Trophoblast cell (in vitro differentiated cells and primary cell): ENCODE measurements around the gene ADCY5.

Source experiments
- DNase-seq, 2 donors: peaks; one replicate each; pipeline ENCODE4 v3.0.0-alpha.2; 2016
- H2AFZ ChIP-seq: 2 replicates; pipeline ENCODE4 v1.6.1; 2013; ENCODE audit warnings: low read length, moderate library complexity, mild to moderate bottlenecking; ENCODE audit not compliant: insufficient read depth, poor library complexity
- H2AK5ac ChIP-seq: 2 replicates; pipeline ENCODE4 v1.6.1; 2013; ENCODE audit warnings: mild to moderate bottlenecking, low read length
- H2BK120ac ChIP-seq: 2 replicates; pipeline ENCODE4 v1.6.1; 2013; ENCODE audit warnings: low read length, mild to moderate bottlenecking, moderate library complexity; ENCODE audit not compliant: insufficient read depth, poor library complexity
- H2BK12ac ChIP-seq: 2 replicates; pipeline ENCODE4 v1.6.1; 2013; ENCODE audit warnings: mild to moderate bottlenecking, low read length, moderate library complexity
- H2BK5ac ChIP-seq: 2 replicates; pipeline ENCODE4 v1.6.1; 2013; ENCODE audit warnings: low read length, low read depth, moderate library complexity, mild to moderate bottlenecking; ENCODE audit not compliant: poor library complexity
- H3K14ac ChIP-seq: 2 replicates; pipeline ENCODE4 v1.6.1; 2013; ENCODE audit warnings: mild to moderate bottlenecking, low read length
- H3K18ac ChIP-seq: 2 replicates; pipeline ENCODE4 v1.6.1; 2013; ENCODE audit warnings: mild to moderate bottlenecking, low read length
- H3K23ac ChIP-seq: 2 replicates; pipeline ENCODE4 v1.6.1; 2013; ENCODE audit warnings: low read length
- H3K27ac ChIP-seq: 2 replicates; pipeline ENCODE4 v1.5.1; 2013; ENCODE audit warnings: low read depth, mild to moderate bottlenecking, inconsistent platforms, low read length, moderate library complexity
- H3K27me3 ChIP-seq: 2 replicates; pipeline ENCODE4 v1.6.1; 2013; ENCODE audit warnings: inconsistent platforms, mild to moderate bottlenecking, low read length, moderate library complexity; ENCODE audit not compliant: insufficient read depth
- H3K36me3 ChIP-seq, 2 experiments: 1 replicate in 1 of 2; 2 replicates in 1 of 2; pipeline ENCODE4 v1.6.1; 2013; ENCODE audit warnings: low read length in 2 of 2, mild to moderate bottlenecking in 2 of 2, moderate library complexity in 1 of 2; ENCODE audit not compliant: insufficient read depth in 2 of 2, control insufficient read depth in 1 of 2
- H3K4ac ChIP-seq: 2 replicates; pipeline ENCODE4 v1.6.1; 2013; ENCODE audit warnings: low read depth, mild to moderate bottlenecking, low read length, moderate library complexity
- H3K4me1 ChIP-seq, 2 experiments: 1 replicate in 1 of 2; 2 replicates in 1 of 2; pipeline ENCODE4 v1.6.1; 2013; ENCODE audit warnings: low read length in 2 of 2, mild to moderate bottlenecking in 2 of 2, moderate library complexity in 1 of 2; ENCODE audit not compliant: insufficient read depth in 2 of 2, control insufficient read depth in 1 of 2
- H3K4me2 ChIP-seq: 2 replicates; pipeline ENCODE4 v1.6.1; 2013; ENCODE audit warnings: inconsistent platforms, mild to moderate bottlenecking, low read length, moderate library complexity
- H3K4me3 ChIP-seq: 2 replicates; pipeline ENCODE4 v1.5.1; 2013; ENCODE audit warnings: mild to moderate bottlenecking, low read depth, low read length, inconsistent platforms
- H3K79me1 ChIP-seq: one replicate; pipeline ENCODE4 v1.6.1; 2013; ENCODE audit warnings: low read length
- H3K79me2 ChIP-seq: 2 replicates; pipeline ENCODE4 v1.6.1; 2013; ENCODE audit warnings: low read length, mild to moderate bottlenecking; ENCODE audit not compliant: control insufficient read depth, insufficient read depth, poor library complexity
- H3K9ac ChIP-seq: 2 replicates; pipeline ENCODE4 v1.6.1; 2013; ENCODE audit warnings: mild to moderate bottlenecking, low read length
- H3K9me3 ChIP-seq: 2 replicates; pipeline ENCODE4 v1.6.1; 2013; ENCODE audit warnings: low read depth, mild to moderate bottlenecking, control low read depth, inconsistent platforms, low read length; ENCODE audit not compliant: insufficient read depth
- H4K12ac ChIP-seq: 2 replicates; pipeline ENCODE4 v1.6.1; 2013; ENCODE audit warnings: low read depth, mild to moderate bottlenecking, low read length, moderate library complexity
- H4K8ac ChIP-seq: 2 replicates; pipeline ENCODE4 v1.6.1; 2013; ENCODE audit warnings: low read depth, mild to moderate bottlenecking, low read length, moderate library complexity
- H4K91ac ChIP-seq: one replicate; pipeline ENCODE4 v1.6.1; 2013; ENCODE audit warnings: low read depth, mild to moderate bottlenecking, low read length, moderate library complexity
- WGBS: extraction: QIAGEN DNeasy Blood & Tissue Kit; methylation state at CpG from one replicate; pipeline ENCODE4 v1.1.7; 2013; ENCODE audit warnings: missing lambda C conversion rate; ENCODE audit not compliant: insufficient read length, insufficient coverage; ENCODE audit errors: extremely low coverage; 5-methylcytosine and 5-hydroxymethylcytosine counted together

ADCY5 gene

GRCh38 chr3:123328851-123329635, 119.8 kb downstream of the ADCY5 start:
- Histone ChIP-seq H4K12ac (no peak overlapping the region), H4K8ac (no peak overlapping the region), H2BK12ac (no peak overlapping the region), H3K36me3 (no peaks in the 10 kb centered on the region), H3K4me2 (no peak overlapping the region), H3K9ac (no peak overlapping the region), H3K14ac (no peak overlapping the region), H3K4me3 (no peak overlapping the region), H3K18ac (no peak overlapping the region), H3K9me3 (no peaks in the 10 kb centered on the region), H2BK5ac (no peak overlapping the region), H2AK5ac (no peak overlapping the region), H3K27ac (no peak overlapping the region), H4K91ac (no peak overlapping the region), H3K4me1 (peaks cover 12 to 21% of the 10 kb centered on the region in 2 experiments), H3K79me1 (no peaks in the 10 kb centered on the region), H3K23ac (no peak overlapping the region), H3K27me3 (no peaks in the 10 kb centered on the region), H2AFZ (no peak overlapping the region), H2BK120ac (no peak overlapping the region), H3K4ac (no peak overlapping the region), H3K79me2 (no peaks in the 10 kb centered on the region)
- DNase-seq, result peak; percentile 57 to 80
- no CpG with 5 or more reads among the region's 13 CpGs for WGBS

- H3K79me1 ChIP-seq, result no peaks in the 10 kb centered on the region
- H3K23ac ChIP-seq, result no peak overlapping the region
- no peak overlapping the region for H3K4ac ChIP-seq
- no CpG with 5 or more reads among the region's 25 CpGs for WGBS
- no peak overlapping the region for H2AFZ ChIP-seq
- H3K27me3 ChIP-seq, result no peaks in the 10 kb centered on the region
- no peak for DNase-seq
- no peak overlapping the region for H3K9ac ChIP-seq
- H3K36me3 ChIP-seq, result no peaks in the 10 kb centered on the region
- H4K8ac ChIP-seq, result no peak overlapping the region
- H2BK5ac ChIP-seq, result no peak overlapping the region
- no peak overlapping the region for H2AK5ac ChIP-seq
- no peak overlapping the region for H2BK120ac ChIP-seq
- no peak overlapping the region for H4K12ac ChIP-seq
- H3K14ac ChIP-seq, result no peak overlapping the region
- no peak overlapping the region for H3K27ac ChIP-seq
- H2BK12ac ChIP-seq, result no peak overlapping the region
- H3K79me2 ChIP-seq, result no peaks in the 10 kb centered on the region
- H3K9me3 ChIP-seq, result no peaks in the 10 kb centered on the region
- H4K91ac ChIP-seq, result no peak overlapping the region
- H3K4me3 ChIP-seq, result no peak overlapping the region
- peaks cover 10 to 18% of the 10 kb centered on the region in 2 experiments for H3K4me1 ChIP-seq
- H3K4me2 ChIP-seq, result no peak overlapping the region
- H3K18ac ChIP-seq, result no peak overlapping the region
Observed at GRCh38 chr3:123327956-123328850, 120.7 kb downstream of the ADCY5 start.

GRCh38 chr3:123327480-123327879, 121.4 kb downstream of the ADCY5 start:
- Histone ChIP-seq H2BK120ac (no peak overlapping the region), H2BK5ac (no peak overlapping the region), H4K8ac (no peak overlapping the region), H3K18ac (no peak overlapping the region), H3K9me3 (no peaks in the 10 kb centered on the region), H3K4me3 (no peak overlapping the region), H3K4ac (no peak overlapping the region), H3K36me3 (no peaks in the 10 kb centered on the region), H3K14ac (no peak overlapping the region), H4K91ac (no peak overlapping the region), H3K23ac (no peak overlapping the region), H2BK12ac (no peak overlapping the region), H3K79me2 (no peaks in the 10 kb centered on the region), H3K79me1 (no peaks in the 10 kb centered on the region), H3K4me1 (peaks cover 10 to 17% of the 10 kb centered on the region in 2 experiments), H2AFZ (no peak overlapping the region), H4K12ac (no peak overlapping the region), H3K27ac (no peak overlapping the region), H3K9ac (no peak overlapping the region), H3K27me3 (no peaks in the 10 kb centered on the region), H3K4me2 (no peak overlapping the region), H2AK5ac (no peak overlapping the region)
- no CpG with 5 or more reads among the region's 12 CpGs for WGBS
- DNase-seq, result no peak

GRCh38 chr3:123326531-123326930, 122.4 kb downstream of the ADCY5 start:
- Histone ChIP-seq H3K18ac (no peak overlapping the region), H2AK5ac (no peak overlapping the region), H3K23ac (no peak overlapping the region), H4K8ac (no peak overlapping the region), H3K4me2 (no peak overlapping the region), H2AFZ (no peak overlapping the region), H3K27ac (no peak overlapping the region), H4K91ac (no peak overlapping the region), H2BK5ac (no peak overlapping the region), H3K14ac (no peak overlapping the region), H3K9ac (no peak overlapping the region), H3K79me1 (no peaks in the 10 kb centered on the region), H3K4me3 (no peak overlapping the region), H3K27me3 (no peaks in the 10 kb centered on the region), H4K12ac (no peak overlapping the region), H3K36me3 (no peaks in the 10 kb centered on the region), H3K79me2 (no peaks in the 10 kb centered on the region), H2BK120ac (no peak overlapping the region), H3K4ac (no peak overlapping the region), H3K4me1 (peaks cover 1 to 8% of the 10 kb centered on the region in 2 experiments), H2BK12ac (no peak overlapping the region), H3K9me3 (no peaks in the 10 kb centered on the region)
- DNase-seq, result no peak
- no CpG with 5 or more reads among the region's 6 CpGs for WGBS
